WTC11 (cell line): ENCODE measurements around the gene CFAP161. TPM values are rescaled to one million over a fixed set of nuclear protein-coding genes. Genes with fewer than 3 reads are reported as not detected.

Experiments
- ATAC-seq: fragments of 200-7000 bp; cut with Tn5 transposase; 2 replicates; pipeline ENCODE4 v1.10.0; 2021; ENCODE audit warnings: mild to moderate bottlenecking, moderate library complexity
- CTCF ChIA-PET: fragments of 300-600 bp; sonication (Branson Sonifier 250); formaldehyde crosslinking; loops from one replicate; lab custom pipeline; 2021; ENCODE audit warnings: antibody characterized with exemption; lab: Charles Lee
- POLR2A ChIA-PET: fragments of 350-600 bp; sonication (Branson Sonifier 250); formaldehyde crosslinking; loops from one replicate; lab custom pipeline; 2021; ENCODE audit warnings: antibody characterized with exemption; lab: Charles Lee
- DNase-seq: peaks from one replicate; pipeline ENCODE4 v3.0.0; 2021; ENCODE audit warnings: low spot score
- H3K27ac Mint-ChIP-seq: 2 replicates; pipeline ENCODE4 v1.8.0; 2021; ENCODE audit warnings: mixed read lengths
- H3K27me3 Mint-ChIP-seq: 2 replicates; pipeline ENCODE4 v1.8.0; 2021; ENCODE audit warnings: low read depth, mild to moderate bottlenecking, moderate library complexity, mixed read lengths
- H3K36me3 Mint-ChIP-seq: 2 replicates; pipeline ENCODE4 v1.8.0; 2021; ENCODE audit warnings: mixed read lengths
- H3K4me1 Mint-ChIP-seq: 2 replicates; pipeline ENCODE4 v1.8.0; 2022; ENCODE audit warnings: mixed read lengths
- H3K4me3 Mint-ChIP-seq: 2 replicates; pipeline ENCODE4 v1.8.0; 2021; ENCODE audit warnings: mild to moderate bottlenecking, moderate library complexity, mixed read lengths
- H3K9me3 Mint-ChIP-seq: 2 replicates; pipeline ENCODE4 v1.8.0; 2021; ENCODE audit warnings: mixed read lengths
- CBFB ChIP-seq: sonication (generic); formaldehyde crosslinking; IDR thresholded peaks from 2 replicates; pipeline ENCODE4 v1.8.1; 2022; ENCODE audit warnings: mild to moderate bottlenecking, low read depth, missing genetic modification reagents
- GTF2I ChIP-seq: fragments of 250-450 bp; sonication (Bioruptor Pico); conservative IDR thresholded peaks from 2 replicates; pipeline ENCODE4 v1.4.0; 2021; ENCODE audit warnings: mild to moderate bottlenecking
- IRF2 ChIP-seq: sonication (generic); formaldehyde crosslinking; IDR thresholded peaks from 2 replicates; pipeline ENCODE4 v1.8.0; 2022; ENCODE audit warnings: low read depth, missing genetic modification reagents, borderline replicate concordance
- JAZF1 ChIP-seq: fragments of 250-450 bp; sonication (Bioruptor Pico); IDR thresholded peaks from 2 replicates; pipeline ENCODE4 v1.9.0; 2021; ENCODE audit warnings: moderate library complexity, mild to moderate bottlenecking, inconsistent platforms
- JUN ChIP-seq: sonication (generic); formaldehyde crosslinking; IDR thresholded peaks from 2 replicates; pipeline ENCODE4 v1.8.0; 2023; ENCODE audit warnings: mild to moderate bottlenecking, missing genetic modification reagents
- MXD4 ChIP-seq: fragments of 250-450 bp; sonication (Bioruptor Pico); IDR thresholded peaks from 2 replicates; pipeline ENCODE4 v1.8.0; 2021; ENCODE audit warnings: mild to moderate bottlenecking, moderate library complexity, borderline replicate concordance
- MYBL2 ChIP-seq: sonication (generic); formaldehyde crosslinking; IDR thresholded peaks from 2 replicates; pipeline ENCODE4 v1.8.1; 2023; ENCODE audit warnings: mild to moderate bottlenecking, moderate library complexity, missing genetic modification reagents
- NR1H2 ChIP-seq: sonication (generic); formaldehyde crosslinking; IDR thresholded peaks from 2 replicates; pipeline ENCODE4 v1.9.0; 2021; ENCODE audit warnings: mild to moderate bottlenecking, moderate library complexity, missing genetic modification reagents
- SP1 ChIP-seq: sonication (generic); formaldehyde crosslinking; conservative IDR thresholded peaks from 2 replicates; pipeline ENCODE4 v1.8.1; 2022; ENCODE audit warnings: missing genetic modification reagents
- ZBTB21 ChIP-seq: sonication (generic); formaldehyde crosslinking; IDR thresholded peaks from 2 replicates; pipeline ENCODE4 v1.8.1; 2023; ENCODE audit warnings: mild to moderate bottlenecking, missing genetic modification reagents, borderline replicate concordance
- ZNF138 ChIP-seq: sonication (generic); formaldehyde crosslinking; conservative IDR thresholded peaks from 2 replicates; pipeline ENCODE4 v1.8.1; 2022; ENCODE audit warnings: mild to moderate bottlenecking, moderate library complexity, missing genetic modification reagents
- ZNF232 ChIP-seq: sonication (generic); formaldehyde crosslinking; IDR thresholded peaks from 2 replicates; pipeline ENCODE4 v1.8.0; 2022; ENCODE audit warnings: mild to moderate bottlenecking, missing genetic modification reagents
- total RNA-seq: library from RNA; stranded (reverse); gene quantifications from 3 replicates; pipeline ENCODE4 v1.2.3, GENCODE V29; 2021
- TF ChIP-seq, protein P1 (sequence below): sonication (generic); formaldehyde crosslinking; IDR thresholded peaks from 2 replicates; pipeline ENCODE4 v1.8.1; 2022; ENCODE audit warnings: mild to moderate bottlenecking, missing genetic modification reagents, moderate library complexity, borderline replicate concordance
- TF ChIP-seq, protein P2 (sequence below): sonication (generic); formaldehyde crosslinking; conservative IDR thresholded peaks from 2 replicates; pipeline ENCODE4 v1.8.1; 2023; ENCODE audit warnings: mild to moderate bottlenecking, low read depth, missing genetic modification reagents, moderate library complexity
- TF ChIP-seq, protein P3 (sequence below): sonication (generic); formaldehyde crosslinking; IDR thresholded peaks from 2 replicates; pipeline ENCODE4 v1.8.1; 2022; ENCODE audit warnings: low read depth, missing genetic modification reagents, borderline replicate concordance
- TF ChIP-seq, protein P4 (sequence below): sonication (generic); formaldehyde crosslinking; IDR thresholded peaks from 2 replicates; pipeline ENCODE4 v1.8.1; 2023; ENCODE audit warnings: mild to moderate bottlenecking, missing genetic modification reagents
- TF ChIP-seq, protein P5 (sequence below): sonication (generic); formaldehyde crosslinking; IDR thresholded peaks from 2 replicates; pipeline ENCODE4 v1.8.0; 2022; ENCODE audit warnings: mild to moderate bottlenecking, missing genetic modification reagents
- TF ChIP-seq, protein P6 (sequence below): sonication (generic); formaldehyde crosslinking; IDR thresholded peaks from 2 replicates; pipeline ENCODE4 v1.8.1; 2023; ENCODE audit warnings: mild to moderate bottlenecking, missing genetic modification reagents, borderline replicate concordance

CFAP161 gene
- total RNA-seq, 1 experiment from 2014 or later = not detected

DNA sequence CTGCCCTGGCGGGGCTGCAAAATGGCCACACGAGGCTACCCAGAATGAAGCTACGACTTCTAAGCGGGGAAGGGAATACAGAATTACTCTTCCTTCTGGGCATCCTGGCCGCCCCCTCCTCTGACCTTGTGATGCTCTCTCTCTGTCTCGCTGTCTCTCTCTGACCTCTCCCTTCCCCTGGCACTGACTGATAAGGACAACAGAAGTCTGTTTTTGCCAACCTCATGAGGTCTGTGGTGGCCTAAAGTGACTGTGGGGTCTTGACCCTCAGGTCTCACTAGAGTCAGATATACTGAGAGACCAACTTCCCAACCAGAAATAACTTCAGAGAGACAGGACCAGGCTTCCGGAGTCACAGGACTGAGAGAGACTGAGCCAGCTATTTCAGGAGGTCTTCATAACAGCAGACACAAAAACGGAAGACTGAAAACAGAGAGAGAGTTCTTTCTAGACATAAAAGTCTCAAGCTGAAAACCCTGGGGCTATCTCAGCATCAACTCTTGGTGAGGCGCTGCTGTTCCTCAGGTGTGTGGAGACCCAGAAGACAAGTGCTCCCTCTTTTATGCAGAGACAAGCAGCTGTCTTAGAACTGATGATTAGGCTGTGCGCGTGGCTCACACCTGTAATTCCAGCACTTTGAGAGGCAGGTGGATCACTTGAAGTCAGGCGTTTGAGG lies 38.2 kb upstream of the CFAP161 start (continued):
- no peak for TF ChIP-seq JAZF1 (CRISPR knock-in tag)
- no peak for TF ChIP-seq ZBTB21 (CRISPR knock-in tag)

- Mint-ChIP-seq H3K4me3 (no peak overlapping the region), H3K36me3 (no peaks in the 10 kb centered on the region), H3K27ac (no peak overlapping the region), H3K4me1 (peaks cover 2% of the 10 kb centered on the region; the same call in 1 of the 2 replicates), H3K9me3 (no peaks in the 10 kb centered on the region), H3K27me3 (peaks cover 8% of the 10 kb centered on the region; the same call in 1 of the 2 replicates)
- POLR2A ChIA-PET = no interaction called here
- TF ChIP-seq, protein P1, sequence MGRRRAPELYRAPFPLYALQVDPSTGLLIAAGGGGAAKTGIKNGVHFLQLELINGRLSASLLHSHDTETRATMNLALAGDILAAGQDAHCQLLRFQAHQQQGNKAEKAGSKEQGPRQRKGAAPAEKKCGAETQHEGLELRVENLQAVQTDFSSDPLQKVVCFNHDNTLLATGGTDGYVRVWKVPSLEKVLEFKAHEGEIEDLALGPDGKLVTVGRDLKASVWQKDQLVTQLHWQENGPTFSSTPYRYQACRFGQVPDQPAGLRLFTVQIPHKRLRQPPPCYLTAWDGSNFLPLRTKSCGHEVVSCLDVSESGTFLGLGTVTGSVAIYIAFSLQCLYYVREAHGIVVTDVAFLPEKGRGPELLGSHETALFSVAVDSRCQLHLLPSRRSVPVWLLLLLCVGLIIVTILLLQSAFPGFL (CRISPR knock-in tag) = no peak
- TF ChIP-seq, protein P2, sequence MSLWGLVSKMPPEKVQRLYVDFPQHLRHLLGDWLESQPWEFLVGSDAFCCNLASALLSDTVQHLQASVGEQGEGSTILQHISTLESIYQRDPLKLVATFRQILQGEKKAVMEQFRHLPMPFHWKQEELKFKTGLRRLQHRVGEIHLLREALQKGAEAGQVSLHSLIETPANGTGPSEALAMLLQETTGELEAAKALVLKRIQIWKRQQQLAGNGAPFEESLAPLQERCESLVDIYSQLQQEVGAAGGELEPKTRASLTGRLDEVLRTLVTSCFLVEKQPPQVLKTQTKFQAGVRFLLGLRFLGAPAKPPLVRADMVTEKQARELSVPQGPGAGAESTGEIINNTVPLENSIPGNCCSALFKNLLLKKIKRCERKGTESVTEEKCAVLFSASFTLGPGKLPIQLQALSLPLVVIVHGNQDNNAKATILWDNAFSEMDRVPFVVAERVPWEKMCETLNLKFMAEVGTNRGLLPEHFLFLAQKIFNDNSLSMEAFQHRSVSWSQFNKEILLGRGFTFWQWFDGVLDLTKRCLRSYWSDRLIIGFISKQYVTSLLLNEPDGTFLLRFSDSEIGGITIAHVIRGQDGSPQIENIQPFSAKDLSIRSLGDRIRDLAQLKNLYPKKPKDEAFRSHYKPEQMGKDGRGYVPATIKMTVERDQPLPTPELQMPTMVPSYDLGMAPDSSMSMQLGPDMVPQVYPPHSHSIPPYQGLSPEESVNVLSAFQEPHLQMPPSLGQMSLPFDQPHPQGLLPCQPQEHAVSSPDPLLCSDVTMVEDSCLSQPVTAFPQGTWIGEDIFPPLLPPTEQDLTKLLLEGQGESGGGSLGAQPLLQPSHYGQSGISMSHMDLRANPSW (CRISPR knock-in tag) = no peak
- TF ChIP-seq, protein P3, sequence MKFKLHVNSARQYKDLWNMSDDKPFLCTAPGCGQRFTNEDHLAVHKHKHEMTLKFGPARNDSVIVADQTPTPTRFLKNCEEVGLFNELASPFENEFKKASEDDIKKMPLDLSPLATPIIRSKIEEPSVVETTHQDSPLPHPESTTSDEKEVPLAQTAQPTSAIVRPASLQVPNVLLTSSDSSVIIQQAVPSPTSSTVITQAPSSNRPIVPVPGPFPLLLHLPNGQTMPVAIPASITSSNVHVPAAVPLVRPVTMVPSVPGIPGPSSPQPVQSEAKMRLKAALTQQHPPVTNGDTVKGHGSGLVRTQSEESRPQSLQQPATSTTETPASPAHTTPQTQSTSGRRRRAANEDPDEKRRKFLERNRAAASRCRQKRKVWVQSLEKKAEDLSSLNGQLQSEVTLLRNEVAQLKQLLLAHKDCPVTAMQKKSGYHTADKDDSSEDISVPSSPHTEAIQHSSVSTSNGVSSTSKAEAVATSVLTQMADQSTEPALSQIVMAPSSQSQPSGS (CRISPR knock-in tag) = no peak
- TF ChIP-seq GTF2I (CRISPR knock-in tag) = no peak
- no peak for TF ChIP-seq CBFB (CRISPR knock-in tag)
- no peak for TF ChIP-seq ZNF232 (CRISPR knock-in tag)
- TF ChIP-seq, protein P4, sequence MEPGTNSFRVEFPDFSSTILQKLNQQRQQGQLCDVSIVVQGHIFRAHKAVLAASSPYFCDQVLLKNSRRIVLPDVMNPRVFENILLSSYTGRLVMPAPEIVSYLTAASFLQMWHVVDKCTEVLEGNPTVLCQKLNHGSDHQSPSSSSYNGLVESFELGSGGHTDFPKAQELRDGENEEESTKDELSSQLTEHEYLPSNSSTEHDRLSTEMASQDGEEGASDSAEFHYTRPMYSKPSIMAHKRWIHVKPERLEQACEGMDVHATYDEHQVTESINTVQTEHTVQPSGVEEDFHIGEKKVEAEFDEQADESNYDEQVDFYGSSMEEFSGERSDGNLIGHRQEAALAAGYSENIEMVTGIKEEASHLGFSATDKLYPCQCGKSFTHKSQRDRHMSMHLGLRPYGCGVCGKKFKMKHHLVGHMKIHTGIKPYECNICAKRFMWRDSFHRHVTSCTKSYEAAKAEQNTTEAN (CRISPR knock-in tag) = no peak
- DNase-seq (no peak), ATAC-seq (no peak)
- CTCF ChIA-PET = interaction anchor here (7.2 kb wide), 1 partner anchor 169 kb away, joined by 41 read pairs; no protein-coding TSS in a partner anchor
Measured at GRCh38 chr15:81096398-81096797, 37.7 kb upstream of the CFAP161 start.

- no peak overlapping the region for H3K4me3 Mint-ChIP-seq
- DNase-seq = no peak
- POLR2A ChIA-PET = no interaction called here
- ATAC-seq = no peak
- no peak overlapping the region for H3K27ac Mint-ChIP-seq
- CTCF ChIA-PET = interaction anchor here (0.9 to 7.2 kb wide), 2 partner anchors 9 to 169 kb away, joined by 5 to 41 read pairs; no protein-coding TSS in a partner anchor
- H3K4me1 Mint-ChIP-seq = peaks cover 2% of the 10 kb centered on the region; the same call in 1 of the 2 replicates
- no peaks in the 10 kb centered on the region for H3K36me3 Mint-ChIP-seq
- H3K27me3 Mint-ChIP-seq = peaks cover 8% of the 10 kb centered on the region; the same call in 1 of the 2 replicates
- no peaks in the 10 kb centered on the region for H3K9me3 Mint-ChIP-seq
- TF ChIP-seq MXD4 (CRISPR knock-in tag) = no peak
- no peak for TF ChIP-seq ZNF138
- no peak for TF ChIP-seq JUN (CRISPR knock-in tag)
- TF ChIP-seq, protein P5, sequence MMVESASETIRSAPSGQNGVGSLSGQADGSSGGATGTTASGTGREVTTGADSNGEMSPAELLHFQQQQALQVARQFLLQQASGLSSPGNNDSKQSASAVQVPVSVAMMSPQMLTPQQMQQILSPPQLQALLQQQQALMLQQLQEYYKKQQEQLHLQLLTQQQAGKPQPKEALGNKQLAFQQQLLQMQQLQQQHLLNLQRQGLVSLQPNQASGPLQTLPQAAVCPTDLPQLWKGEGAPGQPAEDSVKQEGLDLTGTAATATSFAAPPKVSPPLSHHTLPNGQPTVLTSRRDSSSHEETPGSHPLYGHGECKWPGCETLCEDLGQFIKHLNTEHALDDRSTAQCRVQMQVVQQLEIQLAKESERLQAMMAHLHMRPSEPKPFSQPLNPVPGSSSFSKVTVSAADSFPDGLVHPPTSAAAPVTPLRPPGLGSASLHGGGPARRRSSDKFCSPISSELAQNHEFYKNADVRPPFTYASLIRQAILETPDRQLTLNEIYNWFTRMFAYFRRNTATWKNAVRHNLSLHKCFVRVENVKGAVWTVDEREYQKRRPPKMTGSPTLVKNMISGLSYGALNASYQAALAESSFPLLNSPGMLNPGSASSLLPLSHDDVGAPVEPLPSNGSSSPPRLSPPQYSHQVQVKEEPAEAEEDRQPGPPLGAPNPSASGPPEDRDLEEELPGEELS (CRISPR knock-in tag) = no peak
- no peak for TF ChIP-seq MYBL2 (CRISPR knock-in tag)
- TF ChIP-seq, protein P6, sequence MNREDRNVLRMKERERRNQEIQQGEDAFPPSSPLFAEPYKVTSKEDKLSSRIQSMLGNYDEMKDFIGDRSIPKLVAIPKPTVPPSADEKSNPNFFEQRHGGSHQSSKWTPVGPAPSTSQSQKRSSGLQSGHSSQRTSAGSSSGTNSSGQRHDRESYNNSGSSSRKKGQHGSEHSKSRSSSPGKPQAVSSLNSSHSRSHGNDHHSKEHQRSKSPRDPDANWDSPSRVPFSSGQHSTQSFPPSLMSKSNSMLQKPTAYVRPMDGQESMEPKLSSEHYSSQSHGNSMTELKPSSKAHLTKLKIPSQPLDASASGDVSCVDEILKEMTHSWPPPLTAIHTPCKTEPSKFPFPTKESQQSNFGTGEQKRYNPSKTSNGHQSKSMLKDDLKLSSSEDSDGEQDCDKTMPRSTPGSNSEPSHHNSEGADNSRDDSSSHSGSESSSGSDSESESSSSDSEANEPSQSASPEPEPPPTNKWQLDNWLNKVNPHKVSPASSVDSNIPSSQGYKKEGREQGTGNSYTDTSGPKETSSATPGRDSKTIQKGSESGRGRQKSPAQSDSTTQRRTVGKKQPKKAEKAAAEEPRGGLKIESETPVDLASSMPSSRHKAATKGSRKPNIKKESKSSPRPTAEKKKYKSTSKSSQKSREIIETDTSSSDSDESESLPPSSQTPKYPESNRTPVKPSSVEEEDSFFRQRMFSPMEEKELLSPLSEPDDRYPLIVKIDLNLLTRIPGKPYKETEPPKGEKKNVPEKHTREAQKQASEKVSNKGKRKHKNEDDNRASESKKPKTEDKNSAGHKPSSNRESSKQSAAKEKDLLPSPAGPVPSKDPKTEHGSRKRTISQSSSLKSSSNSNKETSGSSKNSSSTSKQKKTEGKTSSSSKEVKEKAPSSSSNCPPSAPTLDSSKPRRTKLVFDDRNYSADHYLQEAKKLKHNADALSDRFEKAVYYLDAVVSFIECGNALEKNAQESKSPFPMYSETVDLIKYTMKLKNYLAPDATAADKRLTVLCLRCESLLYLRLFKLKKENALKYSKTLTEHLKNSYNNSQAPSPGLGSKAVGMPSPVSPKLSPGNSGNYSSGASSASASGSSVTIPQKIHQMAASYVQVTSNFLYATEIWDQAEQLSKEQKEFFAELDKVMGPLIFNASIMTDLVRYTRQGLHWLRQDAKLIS (CRISPR knock-in tag) = no peak
- TF ChIP-seq SP1 = no peak
- TF ChIP-seq IRF2 (CRISPR knock-in tag) = no peak
- no peak for TF ChIP-seq ZNF232 (CRISPR knock-in tag)
- no peak for TF ChIP-seq NR1H2 (CRISPR knock-in tag)
Measured at GRCh38 chr15:81097116-81097889, 36.8 kb upstream of the CFAP161 start.
